WERI-Rb-1 (cell line): ENCODE measurements around the gene FGF23.
A peak's percentile ranks its signal among the peaks of the same experiment; 100 is the strongest.

ENCODE experiments used
- DNase-seq: peaks from one replicate; pipeline ENCODE4 v3.0.0-alpha.2; 2020
- H3K27ac ChIP-seq: fragments of 250-450 bp; sonication (Bioruptor Pico); 2 replicates; pipeline ENCODE4 v1.5.1; 2020; ENCODE audit warnings: mild to moderate bottlenecking, moderate library complexity
- H3K27me3 ChIP-seq: fragments of 250-450 bp; sonication (Bioruptor Pico); 2 replicates; pipeline ENCODE4 v1.5.1; 2021; ENCODE audit warnings: mild to moderate bottlenecking, low read depth, moderate library complexity; ENCODE audit not compliant: insufficient read depth, severe bottlenecking
- H3K36me3 ChIP-seq: fragments of 250-450 bp; sonication (Bioruptor Pico); 2 replicates; pipeline ENCODE4 v1.5.1; 2020; ENCODE audit warnings: mild to moderate bottlenecking, moderate library complexity
- H3K4me3 ChIP-seq: 2 replicates; pipeline ENCODE4 v1.5.1; 2011; ENCODE audit warnings: low read depth, mild to moderate bottlenecking, control low read depth, low read length
- H3K9me3 ChIP-seq: fragments of 250-450 bp; sonication (Bioruptor Pico); 2 replicates; pipeline ENCODE4 v1.5.1; 2021; ENCODE audit warnings: mild to moderate bottlenecking, moderate library complexity; ENCODE audit not compliant: severe bottlenecking
- TF ChIP-seq, protein P1 (sequence below): IDR thresholded peaks from 2 replicates; pipeline ENCODE4 v1.5.1; 2011; ENCODE audit warnings: low read depth, mild to moderate bottlenecking, control low read depth, inconsistent platforms, low read length

FGF23 gene

DNA sequence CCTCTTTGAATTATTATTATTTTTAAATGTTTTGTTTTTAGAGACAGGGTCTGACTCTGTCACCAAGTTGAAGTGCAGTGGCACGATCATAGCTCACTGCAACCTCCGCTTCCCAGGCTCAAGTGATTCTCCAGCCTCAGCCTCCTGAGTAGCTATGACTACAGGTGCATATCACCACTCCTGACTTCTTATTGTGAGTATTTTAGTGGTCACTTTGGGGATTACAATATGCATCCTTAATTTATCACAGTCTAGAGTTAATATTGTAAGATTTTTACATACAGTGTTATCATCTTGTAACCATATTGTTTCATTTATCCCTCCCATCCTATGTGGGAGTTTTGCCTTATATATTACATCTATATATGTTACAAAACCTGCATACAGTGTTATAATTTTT, 13.4 kb downstream of the FGF23 start:
- TF ChIP-seq, protein P1, sequence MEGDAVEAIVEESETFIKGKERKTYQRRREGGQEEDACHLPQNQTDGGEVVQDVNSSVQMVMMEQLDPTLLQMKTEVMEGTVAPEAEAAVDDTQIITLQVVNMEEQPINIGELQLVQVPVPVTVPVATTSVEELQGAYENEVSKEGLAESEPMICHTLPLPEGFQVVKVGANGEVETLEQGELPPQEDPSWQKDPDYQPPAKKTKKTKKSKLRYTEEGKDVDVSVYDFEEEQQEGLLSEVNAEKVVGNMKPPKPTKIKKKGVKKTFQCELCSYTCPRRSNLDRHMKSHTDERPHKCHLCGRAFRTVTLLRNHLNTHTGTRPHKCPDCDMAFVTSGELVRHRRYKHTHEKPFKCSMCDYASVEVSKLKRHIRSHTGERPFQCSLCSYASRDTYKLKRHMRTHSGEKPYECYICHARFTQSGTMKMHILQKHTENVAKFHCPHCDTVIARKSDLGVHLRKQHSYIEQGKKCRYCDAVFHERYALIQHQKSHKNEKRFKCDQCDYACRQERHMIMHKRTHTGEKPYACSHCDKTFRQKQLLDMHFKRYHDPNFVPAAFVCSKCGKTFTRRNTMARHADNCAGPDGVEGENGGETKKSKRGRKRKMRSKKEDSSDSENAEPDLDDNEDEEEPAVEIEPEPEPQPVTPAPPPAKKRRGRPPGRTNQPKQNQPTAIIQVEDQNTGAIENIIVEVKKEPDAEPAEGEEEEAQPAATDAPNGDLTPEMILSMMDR, result no peak
- Histone ChIP-seq H3K9me3 (no peaks in the 10 kb centered on the region), H3K27me3 (no peaks in the 10 kb centered on the region), H3K4me3 (no peak overlapping the region), H3K27ac (no peak overlapping the region), H3K36me3 (no peaks in the 10 kb centered on the region)
- no peak for DNase-seq

DNA sequence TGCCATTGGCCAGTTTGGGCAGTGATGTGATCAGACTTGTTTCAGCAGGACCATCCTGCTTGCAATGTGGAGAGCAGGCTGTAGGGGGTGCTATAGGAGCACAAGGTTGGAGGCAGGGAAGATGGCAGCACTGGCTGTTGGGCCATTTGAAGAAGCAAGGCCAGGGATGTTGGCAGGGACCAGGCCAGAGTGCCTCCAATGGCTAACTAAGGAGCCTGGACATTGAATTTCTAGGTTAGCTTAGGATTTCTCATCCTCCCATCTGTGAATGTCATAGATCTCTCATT, 23.5 kb downstream of the FGF23 start:
- H3K9me3 ChIP-seq, result no peaks in the 10 kb centered on the region
- peak; percentile 84 for DNase-seq
- TF ChIP-seq, protein P1, result peak; percentile 91

DNA sequence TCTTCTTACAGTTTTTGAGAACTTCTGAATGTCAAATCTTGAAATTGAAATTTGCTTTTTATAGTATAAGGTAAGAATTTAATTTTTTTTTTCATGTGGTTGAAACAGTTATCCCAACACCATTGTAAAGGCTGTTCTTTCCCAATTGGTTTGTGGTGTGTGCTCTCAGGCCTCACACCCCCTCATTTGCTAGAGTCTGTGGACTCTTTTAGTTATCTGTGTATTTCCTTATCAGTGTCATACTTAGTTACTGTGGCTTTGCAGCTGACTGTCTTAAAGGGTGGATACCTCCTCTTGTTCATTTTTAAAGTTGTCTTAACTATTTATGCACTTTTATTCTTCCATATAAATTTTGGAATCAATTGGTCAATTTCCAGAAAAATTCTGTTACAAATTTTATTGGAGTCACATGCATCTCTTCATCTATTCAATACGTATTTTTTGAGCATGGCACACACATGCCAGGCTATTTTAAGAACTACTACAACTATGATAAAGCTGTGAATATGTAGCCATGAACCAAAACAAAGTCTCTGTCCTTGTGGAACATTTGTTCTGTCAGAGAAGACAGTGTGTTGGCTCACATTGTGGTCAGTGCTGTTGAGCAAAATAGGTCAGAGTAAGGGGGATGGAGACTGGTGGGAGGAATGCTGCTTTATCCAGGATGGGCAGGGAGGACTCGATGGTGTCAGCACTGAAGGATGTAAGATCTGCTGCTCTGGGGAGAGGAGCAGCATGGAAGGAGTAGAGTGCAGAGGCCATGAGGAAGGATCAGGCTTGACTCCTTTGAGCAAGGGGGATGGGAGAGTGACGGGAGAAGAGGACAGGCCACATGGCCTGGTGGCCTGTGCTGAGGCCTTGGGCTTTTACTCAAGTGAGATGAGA, 24.1 kb downstream of the FGF23 start:
- TF ChIP-seq, protein P1, result no peak
- H3K36me3 ChIP-seq, result peaks cover 35% of the 10 kb centered on the region
- no peaks in the 10 kb centered on the region for H3K9me3 ChIP-seq
- H3K4me3 ChIP-seq, result no peak overlapping the region
- DNase-seq, result no peak
- no peak overlapping the region for H3K27ac ChIP-seq
- no peaks in the 10 kb centered on the region for H3K27me3 ChIP-seq

More for the DNA sequence above, 23.5 kb downstream of the FGF23 start:
- peaks cover 32% of the 10 kb centered on the region for H3K36me3 ChIP-seq
- H3K4me3 ChIP-seq, result no peak overlapping the region
- H3K27ac ChIP-seq, result no peak overlapping the region
- H3K27me3 ChIP-seq, result no peaks in the 10 kb centered on the region

DNA sequence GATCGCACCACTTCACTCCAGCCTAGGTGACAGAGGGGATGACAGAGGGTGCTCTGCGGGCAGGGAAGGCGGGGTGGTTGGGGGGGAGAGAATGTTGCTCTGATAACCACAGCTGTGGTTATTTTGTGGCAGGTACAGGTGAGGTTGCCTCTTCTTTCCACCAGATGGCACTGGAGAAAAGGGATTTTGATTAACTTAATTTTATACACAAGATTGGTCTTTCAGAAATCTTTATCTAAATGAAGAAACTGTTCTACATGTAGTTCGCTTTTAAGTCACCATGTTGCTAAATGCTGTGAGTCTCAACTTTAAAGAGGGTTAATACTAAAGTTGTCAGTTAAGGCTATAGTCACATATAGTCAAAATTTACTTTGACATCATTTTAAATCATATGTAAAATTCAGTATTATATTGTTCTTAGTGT, 25.7 kb downstream of the FGF23 start:
- peak; percentile 39 for DNase-seq
- no peaks in the 10 kb centered on the region for H3K27me3 ChIP-seq
- peaks cover 49% of the 10 kb centered on the region for H3K36me3 ChIP-seq
- no peaks in the 10 kb centered on the region for H3K9me3 ChIP-seq
- H3K27ac ChIP-seq, result no peak overlapping the region
- H3K4me3 ChIP-seq, result no peak overlapping the region
- TF ChIP-seq, protein P1, result peak; percentile 43; the same call in 1 of the 2 replicates

DNA sequence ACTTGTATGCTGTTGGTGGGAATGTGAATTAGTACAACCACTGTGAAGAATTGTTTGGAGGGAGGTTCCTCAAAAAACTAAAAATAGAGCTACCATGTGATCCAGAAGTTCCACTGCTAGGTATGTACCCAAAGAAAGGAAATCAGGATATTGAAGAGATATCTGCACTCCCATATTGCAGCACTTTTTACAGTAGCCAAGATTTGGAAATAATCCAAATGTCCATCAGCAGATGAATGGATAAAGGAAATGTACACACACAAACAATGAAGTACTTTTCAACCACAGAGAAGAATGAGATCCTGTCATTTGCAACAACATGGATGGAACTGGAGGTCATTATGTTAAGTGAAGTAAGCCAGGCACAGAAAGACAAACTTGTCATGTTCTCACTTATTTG, 32.6 kb downstream of the FGF23 start:
- H3K27ac ChIP-seq, result no peak overlapping the region
- no peak overlapping the region for H3K4me3 ChIP-seq
- H3K27me3 ChIP-seq, result no peaks in the 10 kb centered on the region
- no peak for DNase-seq
- H3K9me3 ChIP-seq, result peaks cover 12% of the 10 kb centered on the region
- TF ChIP-seq, protein P1, result no peak
- H3K36me3 ChIP-seq, result peaks cover 54% of the 10 kb centered on the region
